H1 (cell line): Measurements from ENCODE around the gene FRMD5. TPM values are rescaled to one million over a fixed set of nuclear protein-coding genes. Genes with fewer than 3 reads are reported as not detected.

Experiments used
- BRCA1 ChIP-seq: IDR thresholded peaks from 2 replicates; pipeline ENCODE4 v1.6.1; 2012; ENCODE audit warnings: low read depth, low read length, improper control_type of control experiment
- EGR1 ChIP-seq: IDR thresholded peaks from 2 replicates; pipeline ENCODE4 v1.6.1; 2011; ENCODE audit warnings: low read depth, low read length, borderline replicate concordance
- POLR2AphosphoS5 ChIP-seq: IDR thresholded peaks from 2 replicates; pipeline ENCODE4 v1.6.1; 2011; ENCODE audit warnings: low read depth, low read length
- SP2 ChIP-seq: IDR thresholded peaks from 2 replicates; pipeline ENCODE4 v1.6.1; 2012; ENCODE audit warnings: mild to moderate bottlenecking, low read length, inconsistent platforms
- SUZ12 ChIP-seq: fragments of 200-600 bp; sonication (generic); IDR thresholded peaks from 2 replicates; pipeline ENCODE4 v1.6.1; 2012; ENCODE audit warnings: mild to moderate bottlenecking, inconsistent platforms, low read length, moderate library complexity, mixed read lengths
- YY1 ChIP-seq: IDR thresholded peaks from 2 replicates; pipeline ENCODE4 v1.6.1; 2011; ENCODE audit warnings: low read depth, mild to moderate bottlenecking, low read length
- polyA plus RNA-seq, 7 experiments: library from polyadenylated mRNA; depleted of rRNA in 3 of 7; stranded (reverse) in 5 of 7; unstranded in 2 of 7; fragments of >200 nt in 5 of 7; fragments of 200-250 nt in 2 of 7; gene quantifications; 1 replicate in 5 of 7; 2 replicates in 1 of 7; 4 replicates in 1 of 7; pipeline versions ENCODE4 v1.2.1 to v1.2.3, GENCODE V29; 2011 to 2013; ENCODE audit warnings: missing spikeins in 2 of 7, mixed read lengths in 2 of 7
- total RNA-seq: library from RNA; stranded (reverse); fragmentation: NEBNext Ultra II Directional; extraction: Animal tissue kit (Norgen Biotek cat#: 25700); gene quantifications from 2 replicates; pipeline ENCODE4 v1.2.1, GENCODE V29; 2021

The FRMD5 gene
- total and polyA plus RNA-seq, 2 of the 8 experiments (the other 6 are each of a cell fraction or from before 2014, with no cell fraction given): 10.1 to 12.6 TPM

DNA sequence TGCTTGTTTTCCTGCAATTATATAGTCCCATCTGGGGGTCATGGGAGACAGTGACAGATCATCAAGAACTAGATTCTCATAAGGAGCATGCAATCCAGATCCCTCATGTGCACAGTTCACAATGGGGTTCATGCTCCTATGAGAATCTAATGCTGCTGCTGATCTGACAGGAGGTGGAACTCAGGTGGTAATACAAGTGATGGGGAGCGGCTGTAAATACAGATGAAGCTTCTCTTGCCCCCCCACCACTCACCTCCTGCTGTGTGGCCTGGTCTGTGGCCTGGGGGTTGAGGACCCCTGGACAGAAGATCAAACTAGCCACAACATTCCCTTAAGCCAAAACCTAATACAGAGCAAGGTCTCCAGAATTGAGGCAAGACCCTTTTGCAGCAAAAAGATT, 207.1 kb downstream of the FRMD5 start (continued):
- no peak for TF ChIP-seq SP2
- TF ChIP-seq EGR1: no peak
- TF ChIP-seq POLR2AphosphoS5: no peak
- TF ChIP-seq BRCA1: no peak
- no peak for TF ChIP-seq YY1
- no peak for TF ChIP-seq SUZ12
